TTC549 (cell line): ENCODE data around the gene GLT8D1.
"Not testable (repeated sequence)": the region's sequence is repeated elsewhere in the genome, so short reads cannot be mapped to it uniquely, and the experiment has no call there.

Experiments used
- FAIRE-seq: peaks from 2 replicates; lab custom pipeline; 2012; peaks lifted over from hg19 to GRCh38; lab: Jason Lieb, UNC

Gene GLT8D1, protein sequence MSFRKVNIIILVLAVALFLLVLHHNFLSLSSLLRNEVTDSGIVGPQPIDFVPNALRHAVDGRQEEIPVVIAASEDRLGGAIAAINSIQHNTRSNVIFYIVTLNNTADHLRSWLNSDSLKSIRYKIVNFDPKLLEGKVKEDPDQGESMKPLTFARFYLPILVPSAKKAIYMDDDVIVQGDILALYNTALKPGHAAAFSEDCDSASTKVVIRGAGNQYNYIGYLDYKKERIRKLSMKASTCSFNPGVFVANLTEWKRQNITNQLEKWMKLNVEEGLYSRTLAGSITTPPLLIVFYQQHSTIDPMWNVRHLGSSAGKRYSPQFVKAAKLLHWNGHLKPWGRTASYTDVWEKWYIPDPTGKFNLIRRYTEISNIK

DNA sequence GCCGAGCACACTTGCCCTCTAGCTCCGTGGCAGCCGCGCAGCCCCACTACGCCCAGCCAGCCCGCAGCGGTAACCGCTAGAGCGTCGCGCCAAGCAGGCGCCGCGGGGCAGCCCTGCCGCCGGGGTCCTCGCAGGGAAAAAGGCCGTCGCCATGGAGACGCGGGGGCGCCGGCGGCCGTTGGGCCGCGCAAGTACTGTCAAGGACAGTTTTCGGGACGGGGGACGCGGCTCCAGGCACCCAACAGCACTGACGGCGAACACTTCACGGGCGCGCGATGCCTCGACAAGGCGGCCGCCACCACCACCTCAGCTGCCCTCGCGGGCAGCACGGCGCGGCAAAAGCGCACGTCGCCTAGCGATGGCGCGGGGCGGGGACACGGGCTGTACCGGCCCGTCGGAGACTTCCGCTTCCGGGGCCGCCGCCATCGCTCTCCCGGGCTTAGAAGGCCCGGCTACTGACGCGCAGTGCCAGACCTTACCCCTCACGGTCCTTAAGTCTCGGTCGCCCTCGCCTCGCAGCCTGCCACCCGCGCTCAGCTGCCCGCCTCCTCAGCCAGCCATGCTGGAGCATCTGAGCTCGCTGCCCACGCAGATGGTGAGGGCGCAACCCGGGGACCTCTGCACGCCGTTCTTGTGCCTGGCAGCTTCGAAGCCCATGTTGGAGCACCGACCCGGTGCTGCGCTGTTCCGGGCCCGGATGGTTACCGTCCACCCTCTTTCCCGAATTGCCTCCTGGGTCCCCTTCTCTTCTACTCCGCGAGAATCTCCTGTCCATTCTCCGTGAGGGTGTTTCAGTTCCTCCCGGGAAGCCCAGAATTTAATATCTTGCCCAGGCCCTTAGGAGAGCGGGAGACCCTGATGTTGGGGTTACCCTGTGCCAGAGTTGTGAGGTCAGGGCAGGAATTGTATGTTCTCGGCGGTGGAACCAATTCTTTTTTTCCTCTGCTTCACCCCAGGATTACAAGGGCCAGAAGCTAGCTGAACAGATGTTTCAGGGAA is at the start of gene GLT8D1, which contains the start of gene SPCS1:
Gene GLT8D1 (minus strand): TSS at position 104 of the 999 bp plus-strand sequence. CDS start 5,331 bp downstream, outside the sequence.
Gene SPCS1 (plus strand): TSS at position 419 of the 999 bp plus-strand sequence. CDS start 141 bp downstream, at position 560.
- no peak for FAIRE-seq

GRCh38 chr3:52754373-52754772 is 48.8 kb upstream of the GLT8D1 start:
- FAIRE-seq, result no peak

DNA sequence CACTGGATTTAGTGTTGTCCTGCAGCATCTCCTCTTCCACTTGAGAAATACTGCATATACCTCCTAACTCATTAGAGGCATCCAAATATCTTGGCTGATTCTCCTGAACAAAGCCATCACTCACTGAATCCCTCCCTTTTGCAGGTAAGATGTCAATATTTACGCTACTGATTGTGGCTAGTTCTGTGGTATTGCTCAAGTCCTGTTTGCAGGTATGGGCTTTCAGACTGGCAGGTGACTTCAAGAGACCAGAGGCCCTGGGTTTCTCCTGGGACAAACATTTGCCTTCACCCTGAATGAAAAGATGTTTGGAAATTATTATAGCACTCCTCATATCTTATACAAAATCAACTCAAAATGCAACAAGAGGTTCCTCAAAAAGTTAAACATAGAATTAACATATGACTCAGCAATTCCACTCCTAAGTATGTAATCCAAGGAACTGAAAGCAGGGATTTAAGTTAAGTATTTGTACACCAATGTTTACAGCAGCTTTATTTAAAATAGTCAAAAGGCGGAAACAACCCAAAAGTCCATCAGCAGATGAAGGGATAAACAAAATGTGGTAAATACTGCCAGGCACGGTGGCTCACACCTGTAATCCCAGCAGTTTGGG is 46.6 kb upstream of the GLT8D1 start:
- no peak for FAIRE-seq

- no peak for FAIRE-seq
Measured at GRCh38 chr3:52743721-52744120, 38.1 kb upstream of the GLT8D1 start.

- FAIRE-seq, result no peak
Measured at GRCh38 chr3:52743152-52743551, 37.6 kb upstream of the GLT8D1 start.

GRCh38 chr3:52742418-52743041 is 36.9 kb upstream of the GLT8D1 start:
- FAIRE-seq, result peak; percentile 60

- no peak for FAIRE-seq
Measured at GRCh38 chr3:52739730-52740129, 34.1 kb upstream of the GLT8D1 start.

- no peak for FAIRE-seq
Measured at GRCh38 chr3:52733256-52733891, 27.8 kb upstream of the GLT8D1 start.

- FAIRE-seq, result no peak
Measured at GRCh38 chr3:52731590-52731989, 26.0 kb upstream of the GLT8D1 start.

- no peak for FAIRE-seq
Measured at GRCh38 chr3:52730681-52731080, 25.1 kb upstream of the GLT8D1 start.

GRCh38 chr3:52728753-52729152 is 23.2 kb upstream of the GLT8D1 start:
- FAIRE-seq, result not testable (repeated sequence)

DNA sequence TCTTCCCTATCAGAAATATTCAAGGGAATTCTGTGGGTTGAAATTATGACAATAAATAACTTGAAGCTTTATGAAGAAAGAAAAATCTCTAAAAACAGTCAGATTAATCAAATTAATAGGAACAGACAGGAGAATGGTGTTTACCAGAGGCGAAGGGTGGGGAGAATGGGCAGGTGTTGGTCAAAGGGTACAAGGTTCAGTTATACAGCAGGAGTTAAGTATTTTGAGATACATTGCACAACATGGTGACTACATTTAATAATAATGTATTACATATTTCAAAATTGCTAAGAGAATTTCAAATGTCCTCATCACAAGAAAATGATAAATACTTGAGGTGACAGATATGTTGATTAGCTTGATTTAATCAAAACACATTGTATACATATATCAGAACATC is 18.9 kb upstream of the GLT8D1 start:
- FAIRE-seq, result no peak

GRCh38 chr3:52723935-52724334 is 18.3 kb upstream of the GLT8D1 start:
- no peak for FAIRE-seq

DNA sequence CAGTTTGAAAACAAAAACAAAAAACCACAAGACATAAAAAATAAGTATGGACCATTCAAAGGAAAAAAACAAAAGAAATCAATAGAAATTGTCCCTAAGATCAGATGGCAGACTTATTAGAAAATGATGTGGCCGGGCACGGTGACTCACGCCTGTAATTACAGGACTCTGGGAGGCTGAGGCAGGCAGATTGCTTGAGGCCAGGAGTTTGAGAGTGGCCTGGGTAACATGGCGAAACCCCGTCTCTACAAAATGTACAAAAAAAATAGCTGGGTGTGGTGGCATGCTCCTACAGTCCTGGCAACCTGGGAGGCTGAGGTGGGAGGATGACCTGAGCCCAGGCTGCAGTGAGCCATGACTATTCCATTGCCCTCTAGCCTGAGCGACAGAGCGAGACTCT is 16.9 kb upstream of the GLT8D1 start:
- FAIRE-seq, result no peak

- no peak for FAIRE-seq
Measured at GRCh38 chr3:52721730-52722008, 16.1 kb upstream of the GLT8D1 start.

- no peak for FAIRE-seq
Measured at GRCh38 chr3:52721002-52721729, 15.6 kb upstream of the GLT8D1 start.

GRCh38 chr3:52719618-52720017 is 14.0 kb upstream of the GLT8D1 start:
- no peak for FAIRE-seq

DNA sequence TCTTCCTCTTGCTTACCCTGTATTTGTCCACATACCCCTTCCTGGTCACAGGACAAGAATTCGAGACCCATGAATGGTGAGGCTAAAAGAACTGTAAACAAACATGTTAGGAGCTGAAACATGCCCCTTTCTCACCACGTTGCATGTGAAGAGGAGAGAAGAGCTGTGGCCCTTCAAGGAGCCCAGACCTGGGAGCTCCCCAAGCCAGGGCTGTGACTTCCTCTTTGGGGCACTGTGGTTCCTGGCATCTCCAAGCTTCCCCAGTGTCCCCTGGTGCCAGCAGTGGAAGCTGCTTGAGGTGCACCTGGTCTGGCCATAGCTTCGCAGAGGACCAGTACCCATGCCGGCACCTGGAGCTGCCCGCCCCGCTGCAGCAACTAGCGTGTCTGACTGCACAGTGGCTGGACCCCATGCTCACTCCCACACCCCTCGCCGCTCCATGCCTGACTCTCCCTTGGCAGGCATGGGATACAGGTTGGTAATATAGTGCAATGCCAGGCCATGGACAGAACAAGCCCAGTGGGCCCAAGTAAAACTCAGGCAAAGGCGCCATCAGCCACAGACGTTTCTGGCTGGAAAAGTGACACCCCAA is 10.2 kb upstream of the GLT8D1 start:
- no peak for FAIRE-seq

- no peak for FAIRE-seq
Measured at GRCh38 chr3:52714335-52715302, 9.0 kb upstream of the GLT8D1 start.
